Measurements from ENCODE around the gene ITGA8. TPM values are rescaled to one million over a fixed set of nuclear protein-coding genes. Genes with fewer than 3 reads are reported as not detected.
"Not testable (repeated sequence)": the region's sequence is repeated elsewhere in the genome, so short reads cannot be mapped to it uniquely, and the experiment has no call there.

The ITGA8 gene
- polyA plus RNA-seq, 1 donor: 6.6 TPM

- DNase-seq: no peak
Observed at GRCh38 chr10:15489431-15489830, 230.3 kb downstream of the ITGA8 start.

GRCh38 chr10:15487376-15487775 lies 232.3 kb downstream of the ITGA8 start:
- DNase-seq: no peak

- no peak for DNase-seq
Observed at GRCh38 chr10:15486404-15486803, 233.3 kb downstream of the ITGA8 start.

GRCh38 chr10:15485684-15486316 lies 233.9 kb downstream of the ITGA8 start:
- DNase-seq: no peak

GRCh38 chr10:15485027-15485426 lies 234.7 kb downstream of the ITGA8 start:
- DNase-seq: no peak

- DNase-seq: no peak
Observed at GRCh38 chr10:15484128-15484527, 235.6 kb downstream of the ITGA8 start.

- DNase-seq: no peak
Observed at GRCh38 chr10:15483215-15484075, 236.3 kb downstream of the ITGA8 start.

- no peak for DNase-seq
Observed at GRCh38 chr10:15482156-15482555, 237.6 kb downstream of the ITGA8 start.

GRCh38 chr10:15478950-15479349 lies 240.8 kb downstream of the ITGA8 start:
- DNase-seq: no peak

GRCh38 chr10:15478429-15478828 lies 241.3 kb downstream of the ITGA8 start:
- no peak for DNase-seq

- DNase-seq: no peak
Observed at GRCh38 chr10:15476337-15476736, 243.4 kb downstream of the ITGA8 start.

GRCh38 chr10:15475439-15475838 lies 244.3 kb downstream of the ITGA8 start:
- DNase-seq: not testable (repeated sequence)

GRCh38 chr10:15474671-15475070 lies 245.1 kb downstream of the ITGA8 start:
- no peak for DNase-seq

GRCh38 chr10:15473396-15473767 lies 246.3 kb downstream of the ITGA8 start:
- no peak for DNase-seq

- no peak for DNase-seq
Observed at GRCh38 chr10:15472431-15473395, 247.0 kb downstream of the ITGA8 start.

GRCh38 chr10:15472008-15472407 lies 247.7 kb downstream of the ITGA8 start:
- no peak for DNase-seq

GRCh38 chr10:15469111-15469510 lies 250.6 kb downstream of the ITGA8 start:
- no peak for DNase-seq

- no peak for DNase-seq
Observed at GRCh38 chr10:15464381-15464780, 255.3 kb downstream of the ITGA8 start.

All from hindlimb muscle (tissue), 1 donor.